Measurements from ENCODE around the gene DNAJC7. TPM values are rescaled to one million over a fixed set of nuclear protein-coding genes. Genes with fewer than 3 reads are reported as not detected.

DNAJC7 gene
- total RNA-seq, 1 experiment from 2014 or later, result 60.1 TPM

DNA sequence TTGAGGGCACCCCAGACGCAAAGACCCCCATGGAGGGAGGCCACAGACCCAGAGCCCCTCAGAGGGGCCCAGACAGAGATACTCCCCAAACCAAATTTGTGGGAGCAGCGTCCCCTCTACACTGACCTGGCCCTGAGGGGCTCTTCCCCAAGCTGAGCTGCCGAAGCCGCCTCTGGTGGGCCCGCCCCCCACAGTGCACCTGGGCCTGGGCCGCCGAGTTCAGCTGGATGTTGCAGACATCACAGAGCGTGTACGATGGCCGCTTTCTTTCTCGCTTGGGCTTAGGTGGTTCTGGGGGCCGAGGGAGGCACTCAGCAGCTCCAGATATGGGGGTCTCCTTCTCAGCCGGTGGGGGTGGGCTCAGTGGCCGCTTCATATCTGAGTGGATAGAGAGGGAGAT lies 45.4 kb upstream of the DNAJC7 start:
- no TSS peak for BruUV-seq (replicated peaks)
- Histone ChIP-seq H3K9me2 (replicated peaks; ENCODE audit: low read length) (no peaks in the 10 kb centered on the region), H3K4me3 (ENCODE audit: low read length) (no peak overlapping the region), H3K36me3 (ENCODE audit: low read depth, low read length) (no peaks in the 10 kb centered on the region; the same call in 1 of the 2 replicates), H3K4me1 (ENCODE audit: insufficient read depth, low read length) (no peaks in the 10 kb centered on the region), H3K4me2 (ENCODE audit: low read length) (no peak overlapping the region), H3K27me3 (ENCODE audit: low read length) (no peaks in the 10 kb centered on the region), H3F3A (ENCODE audit: low read length, unreplicated experiment) (no peaks in the 10 kb centered on the region), H2AFZ (ENCODE audit: low read length) (no peak overlapping the region), H3K27ac (ENCODE audit: low read length) (no peak overlapping the region), H3K9me3 (ENCODE audit: low read length) (no peaks in the 10 kb centered on the region), H3K79me2 (ENCODE audit: low read length) (no peaks in the 10 kb centered on the region), H3K9ac (ENCODE audit: low read length) (no peak overlapping the region), H4K20me1 (ENCODE audit: low read length) (no peaks in the 10 kb centered on the region)
- TF ChIP-seq EZH2phosphoT487 (IDR thresholded peaks at IDR 0.05; ENCODE audit: borderline replicate concordance, low read length), result no peak
- TF ChIP-seq, protein P1, sequence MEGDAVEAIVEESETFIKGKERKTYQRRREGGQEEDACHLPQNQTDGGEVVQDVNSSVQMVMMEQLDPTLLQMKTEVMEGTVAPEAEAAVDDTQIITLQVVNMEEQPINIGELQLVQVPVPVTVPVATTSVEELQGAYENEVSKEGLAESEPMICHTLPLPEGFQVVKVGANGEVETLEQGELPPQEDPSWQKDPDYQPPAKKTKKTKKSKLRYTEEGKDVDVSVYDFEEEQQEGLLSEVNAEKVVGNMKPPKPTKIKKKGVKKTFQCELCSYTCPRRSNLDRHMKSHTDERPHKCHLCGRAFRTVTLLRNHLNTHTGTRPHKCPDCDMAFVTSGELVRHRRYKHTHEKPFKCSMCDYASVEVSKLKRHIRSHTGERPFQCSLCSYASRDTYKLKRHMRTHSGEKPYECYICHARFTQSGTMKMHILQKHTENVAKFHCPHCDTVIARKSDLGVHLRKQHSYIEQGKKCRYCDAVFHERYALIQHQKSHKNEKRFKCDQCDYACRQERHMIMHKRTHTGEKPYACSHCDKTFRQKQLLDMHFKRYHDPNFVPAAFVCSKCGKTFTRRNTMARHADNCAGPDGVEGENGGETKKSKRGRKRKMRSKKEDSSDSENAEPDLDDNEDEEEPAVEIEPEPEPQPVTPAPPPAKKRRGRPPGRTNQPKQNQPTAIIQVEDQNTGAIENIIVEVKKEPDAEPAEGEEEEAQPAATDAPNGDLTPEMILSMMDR (conservative IDR thresholded peaks at IDR 0.05; ENCODE audit: low read depth, low read length), result no peak
- no peak for TF ChIP-seq EZH2 (IDR thresholded peaks at IDR 0.05; ENCODE audit: low read length, unreplicated experiment)
- ATAC-seq, result no peak
- ChIA-PET CTCF (no interaction called here), POLR2A (ENCODE audit: unreplicated experiment) (interaction anchor here (0.6 kb wide), 1 partner anchor 90 kb away, joined by 4 read pairs; no protein-coding TSS in a partner anchor)
- no peak for DNase-seq
- intact Hi-C loops (cut with micrococcal nuclease), result no loop called here

DNA sequence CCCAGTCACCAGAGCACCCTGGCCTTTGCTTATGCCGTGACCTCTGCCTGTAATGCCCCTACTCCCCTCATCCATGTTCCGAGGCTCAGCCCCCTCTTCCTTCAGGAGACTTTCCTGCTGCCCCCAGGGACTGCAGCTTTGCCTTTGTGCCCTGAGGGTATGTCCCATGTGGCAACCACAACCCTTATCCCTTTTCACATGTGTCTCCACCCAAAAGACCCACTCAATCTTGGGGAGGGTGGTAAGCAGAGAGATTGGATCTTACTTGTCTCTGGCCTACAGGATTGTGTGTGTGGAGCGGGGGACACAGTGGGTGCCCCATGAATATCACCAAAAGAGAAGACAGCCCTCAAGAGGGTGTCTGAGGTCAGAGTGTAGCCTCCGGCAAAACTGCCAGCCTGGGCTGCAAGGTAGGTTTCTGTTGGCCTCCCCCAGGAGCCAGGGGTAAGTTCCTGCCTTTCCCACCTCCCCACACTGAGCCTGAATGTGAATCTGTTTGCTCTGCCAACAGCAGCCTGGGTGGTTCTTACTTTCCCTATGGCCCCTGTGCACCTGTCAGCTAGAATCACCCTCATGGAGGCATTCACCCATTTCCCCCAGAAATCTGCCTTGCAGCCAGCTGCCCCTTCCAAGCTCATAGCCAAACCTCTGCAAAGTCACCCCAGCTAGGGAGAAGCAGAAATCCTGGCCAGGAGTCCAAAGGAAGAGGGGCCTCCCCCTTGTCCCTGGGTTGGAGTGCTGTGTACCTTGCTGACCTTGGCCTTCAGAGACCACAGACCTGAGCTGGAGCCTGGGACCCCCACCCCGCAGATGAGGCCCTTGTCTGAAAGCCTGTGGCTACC lies 44.6 kb upstream of the DNAJC7 start:
- no TSS peak for BruUV-seq (replicated peaks)
- intact Hi-C loops (cut with micrococcal nuclease), result no loop called here

More for the DNA sequence above, 44.6 kb upstream of the DNAJC7 start:
- Histone ChIP-seq H3K27ac (ENCODE audit: low read length) (no peak overlapping the region), H3K4me2 (ENCODE audit: low read length) (no peak overlapping the region), H3K27me3 (ENCODE audit: low read length) (no peaks in the 10 kb centered on the region), H3K4me1 (ENCODE audit: insufficient read depth, low read length) (no peaks in the 10 kb centered on the region), H2AFZ (ENCODE audit: low read length) (no peak overlapping the region), H3K36me3 (ENCODE audit: low read depth, low read length) (no peaks in the 10 kb centered on the region), H3K9me2 (replicated peaks; ENCODE audit: low read length) (no peaks in the 10 kb centered on the region), H4K20me1 (ENCODE audit: low read length) (no peaks in the 10 kb centered on the region), H3F3A (ENCODE audit: low read length, unreplicated experiment) (no peaks in the 10 kb centered on the region), H3K4me3 (ENCODE audit: low read length) (no peak overlapping the region), H3K9ac (ENCODE audit: low read length) (no peak overlapping the region), H3K79me2 (ENCODE audit: low read length) (no peaks in the 10 kb centered on the region), H3K9me3 (ENCODE audit: low read length) (no peaks in the 10 kb centered on the region)
- no peak for ATAC-seq
- TF ChIP-seq, protein P1 (conservative IDR thresholded peaks at IDR 0.05; ENCODE audit: low read depth, low read length), result no peak
- TF ChIP-seq EZH2 (IDR thresholded peaks at IDR 0.05; ENCODE audit: low read length, unreplicated experiment), result no peak
- no peak for TF ChIP-seq EZH2phosphoT487 (IDR thresholded peaks at IDR 0.05; ENCODE audit: borderline replicate concordance, low read length)
- DNase-seq, result no peak
- CTCF ChIA-PET, result interaction anchor here (0.6 kb wide), 1 partner anchor 957 kb away, joined by 3 read pairs; no protein-coding TSS in a partner anchor
- POLR2A ChIA-PET (ENCODE audit: unreplicated experiment), result no interaction called here

All from PC-3 (cell line).